ENCODE results near the gene STEEP1. TPM values are rescaled to one million over a fixed set of nuclear protein-coding genes. Genes with fewer than 3 reads are reported as not detected.
A peak's percentile ranks its signal among the peaks of the same experiment; 100 is the strongest.

The STEEP1 gene
- total RNA-seq, result 10 to 100 TPM; 19.2 to 35.5 (median 30.2) TPM

DNA sequence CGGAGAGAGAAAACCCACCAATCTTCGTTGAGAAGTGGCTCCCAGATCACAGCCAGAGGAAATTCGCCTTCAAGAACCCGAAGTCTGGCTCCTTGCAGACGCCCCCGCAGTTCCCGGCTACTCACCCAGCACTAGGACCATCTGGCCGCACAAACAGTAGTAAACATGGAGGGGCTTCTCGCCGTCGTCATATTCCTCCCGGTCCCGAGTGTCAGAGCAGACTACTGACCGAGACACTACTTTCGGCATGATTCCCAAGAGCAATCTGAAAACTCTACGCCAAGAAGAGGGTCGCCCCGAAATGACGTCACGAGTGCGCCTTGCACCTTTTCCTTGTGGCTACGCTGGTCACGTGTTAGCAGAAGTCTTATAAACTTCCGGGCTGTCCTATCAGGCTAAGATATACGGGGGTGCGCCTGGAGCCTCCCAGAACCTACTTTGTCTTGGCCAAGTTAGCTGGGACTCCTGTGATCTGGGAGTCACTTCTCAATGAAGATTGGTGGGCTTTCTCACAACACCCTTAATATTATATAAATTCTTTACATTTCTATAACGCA is at the start of gene STEEP1:
Gene STEEP1, minus strand, starts transcription at position 303 of the 557 bp plus-strand sequence. Its CDS starts 54 bp downstream, at position 249.
- 2 to 32% methylated on average over 6 to 18 of the region's 27 CpGs for WGBS, 2 donors
- DNase-seq (ENCODE audit: low spot score in 2 of 2), result peak; percentile 76 to 80
- Histone ChIP-seq H3K36me3 (peaks cover 0 to 1% (median 0%) of the 10 kb centered on the region in 3 donors), H3K4me1 (peaks cover 0 to 13% (median 0%) of the 10 kb centered on the region in 4 donors), H3K4me3 (peak within 1 kb of the TSS; percentile 33 to 61 (median 51)), H3K27ac (peak within 1 kb of the TSS; percentile 64 to 86 (median 70)), H3K9me3 (no peaks in the 10 kb centered on the region), H3K27me3 (no peaks in the 10 kb centered on the region)
- TF ChIP-seq EP300 (IDR thresholded peaks at IDR 0.05), result peak; percentile 46 to 92
- TF ChIP-seq, protein P1, sequence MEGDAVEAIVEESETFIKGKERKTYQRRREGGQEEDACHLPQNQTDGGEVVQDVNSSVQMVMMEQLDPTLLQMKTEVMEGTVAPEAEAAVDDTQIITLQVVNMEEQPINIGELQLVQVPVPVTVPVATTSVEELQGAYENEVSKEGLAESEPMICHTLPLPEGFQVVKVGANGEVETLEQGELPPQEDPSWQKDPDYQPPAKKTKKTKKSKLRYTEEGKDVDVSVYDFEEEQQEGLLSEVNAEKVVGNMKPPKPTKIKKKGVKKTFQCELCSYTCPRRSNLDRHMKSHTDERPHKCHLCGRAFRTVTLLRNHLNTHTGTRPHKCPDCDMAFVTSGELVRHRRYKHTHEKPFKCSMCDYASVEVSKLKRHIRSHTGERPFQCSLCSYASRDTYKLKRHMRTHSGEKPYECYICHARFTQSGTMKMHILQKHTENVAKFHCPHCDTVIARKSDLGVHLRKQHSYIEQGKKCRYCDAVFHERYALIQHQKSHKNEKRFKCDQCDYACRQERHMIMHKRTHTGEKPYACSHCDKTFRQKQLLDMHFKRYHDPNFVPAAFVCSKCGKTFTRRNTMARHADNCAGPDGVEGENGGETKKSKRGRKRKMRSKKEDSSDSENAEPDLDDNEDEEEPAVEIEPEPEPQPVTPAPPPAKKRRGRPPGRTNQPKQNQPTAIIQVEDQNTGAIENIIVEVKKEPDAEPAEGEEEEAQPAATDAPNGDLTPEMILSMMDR (IDR thresholded peaks at IDR 0.05), result no peak
- peak in 1 of 2 donors; percentile 19 for TF ChIP-seq POLR2A (IDR thresholded peaks at IDR 0.05)

DNA sequence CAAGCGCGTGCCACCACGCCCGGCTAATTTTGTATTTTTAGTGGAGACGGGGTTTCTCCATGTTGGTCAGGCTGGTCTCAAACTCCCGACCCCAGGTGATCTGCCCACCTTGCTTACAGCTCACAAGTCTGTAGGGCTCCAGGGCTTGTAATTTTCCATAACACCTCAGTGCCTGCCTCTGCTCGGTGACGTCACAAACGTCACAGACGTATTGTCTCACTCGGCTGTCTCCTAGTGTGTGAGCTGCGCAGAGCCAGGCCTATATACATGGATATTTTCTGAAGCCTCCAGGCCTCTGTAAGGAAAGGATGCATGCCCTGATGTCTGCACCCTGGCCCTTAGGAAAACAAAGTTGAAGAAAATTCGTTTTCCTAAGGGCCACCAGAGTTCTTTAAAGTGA is 49.6 kb upstream of the STEEP1 start:
- WGBS, 2 donors, result 83 to 85% methylated on average over 13 of the region's 13 CpGs
- TF ChIP-seq EP300 (IDR thresholded peaks at IDR 0.05) (no peak), POLR2A (IDR thresholded peaks at IDR 0.05) (no peak)
- TF ChIP-seq, protein P1 (IDR thresholded peaks at IDR 0.05), result no peak
- no peak overlapping the region for H3K4me3 ChIP-seq
- no peaks in the 10 kb centered on the region for H3K36me3 ChIP-seq
- no peak overlapping the region for H3K27ac ChIP-seq
- DNase-seq (ENCODE audit: low spot score in 2 of 2), result no peak
- no peaks in the 10 kb centered on the region for H3K9me3 ChIP-seq
- no peaks in the 10 kb centered on the region for H3K4me1 ChIP-seq
- no peaks in the 10 kb centered on the region for H3K27me3 ChIP-seq

DNA sequence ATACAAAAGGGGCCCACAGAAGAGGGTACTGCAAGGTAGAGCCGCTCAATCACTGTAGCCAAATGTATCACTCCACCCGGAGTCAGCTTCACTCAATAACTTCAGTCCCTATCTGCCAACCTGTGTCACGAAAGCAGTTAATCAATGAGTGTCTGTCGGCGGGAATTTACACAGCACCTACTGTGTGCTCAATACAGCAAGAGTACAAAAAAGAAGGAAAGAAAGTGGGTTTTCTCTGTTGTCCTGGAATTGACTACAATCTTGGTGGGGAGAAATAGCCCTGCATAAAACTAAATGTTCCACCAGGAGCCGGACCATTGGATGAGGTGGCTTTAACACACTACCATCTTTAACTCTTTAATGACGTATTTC is 41.8 kb upstream of the STEEP1 start:
- Histone ChIP-seq H3K9me3 (no peaks in the 10 kb centered on the region), H3K4me1 (no peaks in the 10 kb centered on the region), H3K36me3 (no peaks in the 10 kb centered on the region), H3K4me3 (peak overlapping the region; percentile 46 to 79 (median 68)), H3K27ac (peak overlapping the region; percentile 86 to 95 (median 90)), H3K27me3 (no peaks in the 10 kb centered on the region)
- 37 to 69% methylated on average over 7 of the region's 7 CpGs for WGBS, 2 donors
- no peak for DNase-seq (ENCODE audit: low spot score in 2 of 2)
- no peak for TF ChIP-seq POLR2A (IDR thresholded peaks at IDR 0.05)
- TF ChIP-seq, protein P1 (IDR thresholded peaks at IDR 0.05), result no peak
- TF ChIP-seq EP300 (IDR thresholded peaks at IDR 0.05), result no peak

DNA sequence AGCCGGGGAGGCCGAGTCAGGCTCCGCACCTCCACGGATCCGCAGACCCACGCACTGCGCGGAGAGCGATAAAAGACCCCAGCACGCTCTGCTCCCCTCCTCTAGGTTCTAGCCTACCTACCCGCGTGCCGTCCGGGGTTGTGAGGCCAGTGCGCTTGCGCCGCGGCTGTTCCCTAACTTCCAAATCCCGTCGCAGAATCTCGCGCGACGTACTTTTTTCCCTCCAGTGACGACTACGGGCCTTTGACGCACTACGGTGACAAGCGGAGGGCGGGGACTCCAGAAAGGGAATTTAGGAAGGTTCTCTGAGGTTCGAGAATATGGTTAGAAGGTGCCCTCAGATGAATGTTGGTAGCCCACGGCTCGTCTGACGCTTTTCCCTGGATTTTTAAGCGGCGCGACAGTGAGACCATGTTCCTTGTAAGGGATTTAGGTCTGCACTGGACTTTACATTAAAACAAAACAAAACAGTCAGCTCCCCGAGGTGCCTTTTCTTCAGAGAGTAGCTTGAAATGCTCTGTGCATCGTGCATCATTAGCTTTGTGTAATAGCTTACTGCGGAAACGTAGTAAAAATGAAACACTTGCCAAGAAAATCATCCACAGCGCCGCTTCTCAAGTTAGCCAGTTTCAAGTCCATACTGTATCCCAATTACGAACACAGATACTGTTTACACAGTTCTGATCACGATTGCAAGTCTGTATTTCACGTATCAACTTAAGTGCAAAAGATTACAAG is 41.2 kb upstream of the STEEP1 start, which contains the start of gene NKRF:
Gene NKRF, minus strand, starts transcription at position 145 of the 738 bp plus-strand sequence.
- Histone ChIP-seq H3K9me3 (no peaks in the 10 kb centered on the region), H3K36me3 (peaks cover 0 to 3% (median 0%) of the 10 kb centered on the region in 3 donors), H3K4me3 (peak within 1 kb of the TSS; percentile 46 to 79 (median 68)), H3K4me1 (no peaks in the 10 kb centered on the region), H3K27me3 (no peaks in the 10 kb centered on the region), H3K27ac (peak within 1 kb of the TSS; percentile 86 to 95 (median 90))
- WGBS, 2 donors, result 1 to 56% methylated on average over 14 to 46 of the region's 46 CpGs
- TF ChIP-seq, protein P1 (IDR thresholded peaks at IDR 0.05), result peak in 1 of 5 experiments; percentile 11
- TF ChIP-seq POLR2A (IDR thresholded peaks at IDR 0.05) (peak; percentile 77 to 89), EP300 (IDR thresholded peaks at IDR 0.05) (peak; percentile 86 to 95)
- peak; percentile 86 to 89 for DNase-seq (ENCODE audit: low spot score in 2 of 2)
